Transverse colon (tissue), 4 donors: Measurements from ENCODE around the gene SIRT4.
"Not testable (repeated sequence)": the region's sequence is repeated elsewhere in the genome, so short reads cannot be mapped to it uniquely, and the experiment has no call there.

Experiments used
- CTCF ChIP-seq, 5 experiments: fragments of 200-600 bp in 3 of 5; fragments of 450-650 bp in 2 of 5; sonication (generic) in 3 of 5; IDR thresholded peaks; 1 replicate in 2 of 5; 2 replicates in 3 of 5; pipeline ENCODE4 v1.5.1; 2016 to 2017; ENCODE audit warnings: antibody characterized with exemption in 5 of 5, inconsistent platforms in 3 of 5, mild to moderate bottlenecking in 2 of 5, moderate library complexity in 1 of 5
- EP300 ChIP-seq: sonication (generic); formaldehyde crosslinking; IDR thresholded peaks from one replicate; pipeline ENCODE4 v1.6.1; 2017; ENCODE audit warnings: antibody characterized with exemption, low read depth
- POLR2A ChIP-seq: fragments of 450-650 bp; IDR thresholded peaks from one replicate; pipeline ENCODE4 v1.6.1; 2016; ENCODE audit warnings: antibody characterized with exemption, mild to moderate bottlenecking, moderate library complexity
- POLR2AphosphoS5 ChIP-seq, 3 donors: sonication (generic); formaldehyde crosslinking; IDR thresholded peaks; one replicate each; pipeline ENCODE4 v1.6.1; 2016; ENCODE audit warnings: antibody characterized with exemption in 3 of 3

DNA sequence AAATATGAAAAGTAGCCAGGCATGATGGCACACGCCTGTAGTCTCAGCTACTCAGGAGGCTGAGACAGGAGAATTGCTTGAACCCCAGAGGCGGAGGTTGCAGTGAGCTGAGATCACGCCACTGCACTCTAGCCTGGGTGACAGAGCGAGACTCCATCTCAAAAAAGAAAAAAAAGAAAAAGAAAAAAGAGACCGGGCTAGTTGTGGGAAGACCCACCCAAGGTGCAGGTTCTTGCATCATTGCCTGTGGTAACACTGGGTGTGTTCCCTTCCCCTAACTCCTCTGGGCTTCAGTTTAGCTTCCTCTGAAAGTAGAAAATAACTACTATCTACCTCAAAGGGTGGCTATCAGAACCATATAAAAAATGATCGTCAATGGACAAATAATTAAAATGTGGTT, 48.8 kb upstream of the SIRT4 start:
- TF ChIP-seq POLR2A; EP300; CTCF (IDR thresholded peaks at IDR 0.05); POLR2AphosphoS5 (IDR thresholded peaks at IDR 0.05): not testable (repeated sequence)
